Kidney (tissue), 14 donors: ENCODE data around the gene DPM3. TPM values are rescaled to one million over a fixed set of nuclear protein-coding genes. Genes with fewer than 3 reads are reported as not detected.

ENCODE experiments used
- DNase-seq, 5 donors: peaks; one replicate each; pipeline ENCODE4 v3.0.0-alpha.2; 2013 to 2020
- FAIRE-seq: peaks from 2 replicates; lab custom pipeline; 2012; peaks lifted over from hg19 to GRCh38; lab: Jason Lieb, UNC
- H3K27ac ChIP-seq, 2 donors: one replicate each; pipeline ENCODE4 v1.7.0; 2013; ENCODE audit warnings: low read depth in 2 of 2, low read length in 2 of 2, inconsistent platforms in 1 of 2
- H3K27me3 ChIP-seq: one replicate; pipeline ENCODE4 v1.7.1; 2013; ENCODE audit warnings: low read length, inconsistent platforms; ENCODE audit not compliant: control insufficient read depth, insufficient read depth
- H3K36me3 ChIP-seq, 3 donors: one replicate each; pipeline versions ENCODE4 v1.7.0 to v1.7.1; 2013; ENCODE audit warnings: low read length in 3 of 3, control low read depth in 1 of 3, inconsistent platforms in 1 of 3; ENCODE audit not compliant: insufficient read depth in 3 of 3, control insufficient read depth in 2 of 3
- H3K4me1 ChIP-seq, 3 donors: one replicate each; pipeline versions ENCODE4 v1.7.0 to v1.7.1; 2013; ENCODE audit warnings: low read length in 3 of 3, inconsistent platforms in 1 of 3, low read depth in 1 of 3; ENCODE audit not compliant: control insufficient read depth in 2 of 3, insufficient read depth in 2 of 3
- H3K4me3 ChIP-seq, 3 donors: one replicate each; pipeline versions ENCODE4 v1.7.0 to v1.8.1; 2013; ENCODE audit warnings: low read length in 3 of 3, control low read depth in 1 of 3, inconsistent platforms in 1 of 3
- H3K9ac ChIP-seq, 3 donors: one replicate each; pipeline versions ENCODE4 v1.7.0 to v1.7.1; 2013; ENCODE audit warnings: low read length in 3 of 3, control low read depth in 1 of 3, inconsistent platforms in 1 of 3
- H3K9me3 ChIP-seq, 3 donors: one replicate each; pipeline versions ENCODE4 v1.7.0 to v1.7.1; 2013; ENCODE audit warnings: low read length in 3 of 3, control low read depth in 1 of 3, inconsistent platforms in 1 of 3; ENCODE audit not compliant: control insufficient read depth in 2 of 3, insufficient read depth in 1 of 3
- CTCF ChIP-seq: IDR thresholded peaks from 3 replicates; pipeline ENCODE4 v1.5.1; 2012; ENCODE audit warnings: mild to moderate bottlenecking, moderate library complexity, borderline replicate concordance; ENCODE audit not compliant: insufficient read depth; ENCODE audit errors: extremely low read depth
- intact Hi-C: fragments of 100-400 bp; cut with DNase I; formaldehyde crosslinking; loops from one replicate; pipeline ENCODE4 v1.11.1; 2022
- polyA plus RNA-seq: library from polyadenylated mRNA; stranded (reverse); fragments of 350-450 nt; fragmentation: Illumina TruSeq; extraction: RNeasy Lipid Tissue Mini Kit (QIAGEN cat#74804); gene quantifications from one replicate; pipeline ENCODE4 v1.2.3, GENCODE V29; 2014; ENCODE audit warnings: low read depth, low replicate concordance; ENCODE audit not compliant: insufficient read depth
- total RNA-seq: library from RNA; stranded (reverse); fragmentation: NEBNext Ultra II Directional; extraction: Animal tissue kit (Norgen Biotek cat#: 25700); gene quantifications from one replicate; pipeline ENCODE4 v1.2.1, GENCODE V29; 2021
- donor health status: control.
- donor health status: control.
- donor health status: control.
- donor health status: control.
- donor health status: control.
- donor health status: DM: yes; HTN: yes; CAD: no.
- donor health status: Normal renal cell carcinoma (clear cell type).

DPM3 gene
- total and polyA plus RNA-seq, 2 donors from 2014 or later = 84.4 to 237 TPM

- Histone ChIP-seq H3K27ac (no peak overlapping the region), H3K9ac (no peak overlapping the region), H3K27me3 (no peaks in the 10 kb centered on the region), H3K4me1 (peaks cover 0 to 1% (median 0%) of the 10 kb centered on the region in 3 donors), H3K9me3 (no peaks in the 10 kb centered on the region), H3K4me3 (no peak overlapping the region), H3K36me3 (no peaks in the 10 kb centered on the region)
- DNase-seq (no peak), FAIRE-seq (no peak)
- TF ChIP-seq CTCF = no peak
- intact Hi-C loops = no loop called here
Measured at GRCh38 chr1:155110381-155110780, 29.9 kb downstream of the DPM3 start.

- no peak for TF ChIP-seq CTCF
- H3K9me3 ChIP-seq = no peaks in the 10 kb centered on the region
- H3K36me3 ChIP-seq = no peaks in the 10 kb centered on the region
- DNase-seq (no peak), FAIRE-seq (no peak)
- H3K27me3 ChIP-seq = no peaks in the 10 kb centered on the region
- peaks cover 0 to 7% (median 0%) of the 10 kb centered on the region in 3 donors for H3K4me1 ChIP-seq
- H3K4me3 ChIP-seq = no peak overlapping the region
- H3K9ac ChIP-seq = no peak overlapping the region
- H3K27ac ChIP-seq = no peak overlapping the region
- intact Hi-C loops = no loop called here
Measured at GRCh38 chr1:155108296-155108695, 32.0 kb downstream of the DPM3 start.

GRCh38 chr1:155107309-155108264, 32.7 kb downstream of the DPM3 start:
- Histone ChIP-seq H3K4me3 (no peak overlapping the region), H3K36me3 (no peaks in the 10 kb centered on the region), H3K9me3 (no peaks in the 10 kb centered on the region), H3K4me1 (peaks cover 0 to 7% (median 0%) of the 10 kb centered on the region in 3 donors), H3K27me3 (no peaks in the 10 kb centered on the region), H3K9ac (no peak overlapping the region), H3K27ac (no peak overlapping the region)
- no peak for TF ChIP-seq CTCF
- intact Hi-C loops = no loop called here
- FAIRE-seq = no peak
- DNase-seq = no peak
